ENCODE measurements around the gene TMEM190.

- TF ChIP-seq CTCF (IDR thresholded peaks at IDR 0.05) (no peak), POLR2A (IDR thresholded peaks at IDR 0.05) (no peak)
These were observed 21.7 kb downstream of the TMEM190 start for GRCh38 chr19:55398200-55398925.
